ENCODE results near the gene PTPRB. TPM values are rescaled to one million over a fixed set of nuclear protein-coding genes. Genes with fewer than 3 reads are reported as not detected.

Gene PTPRB
- total RNA-seq: under 0.01 and 0.32 TPM in 2 replicates

GRCh38 chr12:70637303-70638085 lies at the start of gene PTPRB:
TSS of gene PTPRB (minus strand) at chr12:70637429. CDS start at chr12:70637395, 34 bp downstream.

Data from articular chondrocyte of knee joint (primary cell).